D721Med (cell line): ENCODE measurements around the gene CDH4.

Experiments
- DNase-seq: peaks from one replicate; pipeline ENCODE4 v3.0.0; 2011; ENCODE audit warnings: low spot score; ENCODE audit not compliant: insufficient read length
- FAIRE-seq: peaks from 2 replicates; lab custom pipeline; 2011; peaks lifted over from hg19 to GRCh38; lab: Jason Lieb, UNC
- CTCF ChIP-seq: IDR thresholded peaks from 2 replicates; pipeline ENCODE4 v1.5.1; 2012; ENCODE audit warnings: mild to moderate bottlenecking, control low read depth; ENCODE audit not compliant: insufficient read depth; ENCODE audit errors: missing control alignments

CDH4 gene

GRCh38 chr20:61795669-61796630 lies 543.9 kb downstream of the CDH4 start:
- DNase-seq, result no peak
- no peak for TF ChIP-seq CTCF
- no peak for FAIRE-seq

GRCh38 chr20:61796738-61797137 lies 544.7 kb downstream of the CDH4 start:
- TF ChIP-seq CTCF, result no peak
- no peak for DNase-seq
- FAIRE-seq, result no peak

- DNase-seq (no peak), FAIRE-seq (no peak)
- TF ChIP-seq CTCF, result no peak
Observed at GRCh38 chr20:61797200-61797599, 545.1 kb downstream of the CDH4 start.

- DNase-seq (no peak), FAIRE-seq (no peak)
- no peak for TF ChIP-seq CTCF
Observed at GRCh38 chr20:61797971-61798411, 545.9 kb downstream of the CDH4 start.

- no peak for TF ChIP-seq CTCF
- DNase-seq (no peak), FAIRE-seq (no peak)
Observed at GRCh38 chr20:61798632-61799031, 546.6 kb downstream of the CDH4 start.

DNA sequence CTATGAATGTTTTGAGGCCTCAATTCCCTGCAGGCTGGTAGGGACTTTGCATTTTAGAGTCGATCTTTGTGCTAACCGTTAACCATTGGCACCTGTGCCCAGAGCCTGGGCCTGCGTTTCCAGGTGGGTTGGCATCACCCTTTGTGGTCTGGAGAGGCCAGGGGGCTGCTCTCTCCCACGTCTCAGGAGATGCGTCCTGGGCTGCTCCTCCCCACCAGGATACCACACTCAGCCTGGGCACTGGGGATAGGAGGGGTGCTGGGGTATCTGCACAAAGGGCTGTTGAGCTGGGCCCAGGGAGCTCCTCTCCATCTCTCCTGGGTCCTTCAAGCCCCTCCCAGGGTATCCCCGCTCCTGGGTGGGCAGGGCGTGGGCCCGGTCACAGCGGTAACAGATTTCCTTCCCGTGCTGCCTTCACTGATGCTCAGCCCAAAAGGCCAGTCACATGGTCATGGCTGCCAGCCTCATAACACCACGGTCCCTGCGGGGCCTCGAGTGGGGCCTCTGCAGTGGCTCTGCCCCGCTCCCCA lies 547.4 kb downstream of the CDH4 start:
- TF ChIP-seq CTCF, result no peak
- FAIRE-seq (no peak), DNase-seq (no peak)

GRCh38 chr20:61799928-61800327 lies 547.9 kb downstream of the CDH4 start:
- DNase-seq (no peak), FAIRE-seq (no peak)
- TF ChIP-seq CTCF, result no peak
